RWPE2 (cell line): ENCODE measurements around the gene CYP2J2.
"Not testable (repeated sequence)": the region's sequence is repeated elsewhere in the genome, so short reads cannot be mapped to it uniquely, and the experiment has no call there.

ENCODE experiments used
- ATAC-seq: fragments of 200-7000 bp; cut with Tn5 transposase; 3 replicates; pipeline ENCODE4 v1.9.1; 2021; ENCODE audit warnings: low read depth
- DNase-seq: peaks from one replicate; pipeline ENCODE4 v3.0.0-alpha.2; 2020; ENCODE audit warnings: low spot score
- H3K27ac ChIP-seq: fragments of 450-650 bp; 2 replicates; pipeline ENCODE4 v1.5.1; 2017; ENCODE audit warnings: mild to moderate bottlenecking; ENCODE audit not compliant: poor library complexity, severe bottlenecking
- H3K27me3 ChIP-seq: fragments of 250-450 bp; sonication (Bioruptor Pico); 2 replicates; pipeline ENCODE4 v1.5.1; 2021; ENCODE audit warnings: mild to moderate bottlenecking, moderate library complexity; ENCODE audit not compliant: insufficient read depth, poor library complexity, severe bottlenecking
- H3K36me3 ChIP-seq: fragments of 250-450 bp; sonication (Bioruptor Pico); 2 replicates; pipeline ENCODE4 v1.5.1; 2020; ENCODE audit warnings: low read depth, mild to moderate bottlenecking, moderate library complexity
- H3K4me1 ChIP-seq: fragments of 250-450 bp; sonication (Bioruptor Pico); 2 replicates; pipeline ENCODE4 v1.5.1; 2021; ENCODE audit warnings: mild to moderate bottlenecking, moderate library complexity; ENCODE audit not compliant: insufficient read depth, poor library complexity, severe bottlenecking
- H3K4me3 ChIP-seq: fragments of 250-450 bp; sonication (Bioruptor Pico); 2 replicates; pipeline ENCODE4 v1.5.1; 2021; ENCODE audit warnings: mild to moderate bottlenecking, moderate library complexity; ENCODE audit not compliant: severe bottlenecking
- H3K9me3 ChIP-seq: fragments of 250-450 bp; sonication (Bioruptor Pico); 2 replicates; pipeline ENCODE4 v1.5.1; 2021; ENCODE audit warnings: mild to moderate bottlenecking, moderate library complexity; ENCODE audit not compliant: severe bottlenecking
- CTCF ChIP-seq: fragments of 450-650 bp; IDR thresholded peaks from one replicate; pipeline ENCODE4 v1.5.1; 2017; ENCODE audit warnings: mild to moderate bottlenecking, moderate library complexity; ENCODE audit not compliant: poor library complexity, severe bottlenecking

Gene CYP2J2

GRCh38 chr1:59871746-59872145 is 54.8 kb downstream of the CYP2J2 start:
- Histone ChIP-seq H3K9me3 (no peaks in the 10 kb centered on the region), H3K4me1 (no peaks in the 10 kb centered on the region), H3K36me3 (peaks cover 47% of the 10 kb centered on the region), H3K27me3 (no peaks in the 10 kb centered on the region), H3K4me3 (no peak overlapping the region), H3K27ac (no peak overlapping the region)
- no peak for ATAC-seq
- no peak for DNase-seq
- no peak for TF ChIP-seq CTCF

GRCh38 chr1:59866462-59866861 is 60.1 kb downstream of the CYP2J2 start:
- ATAC-seq (no peak), DNase-seq (no peak)
- H3K36me3 ChIP-seq: peaks cover 45% of the 10 kb centered on the region

GRCh38 chr1:59857679-59858354 is 68.8 kb downstream of the CYP2J2 start:
- Histone ChIP-seq H3K4me3 (no peak overlapping the region), H3K9me3 (no peaks in the 10 kb centered on the region), H3K4me1 (no peaks in the 10 kb centered on the region), H3K27ac (no peak overlapping the region), H3K27me3 (no peaks in the 10 kb centered on the region), H3K36me3 (peaks cover 26% of the 10 kb centered on the region)
- DNase-seq (no peak), ATAC-seq (no peak)
- no peak for TF ChIP-seq CTCF

More at GRCh38 chr1:59866462-59866861, 60.1 kb downstream of the CYP2J2 start:
- no peaks in the 10 kb centered on the region for H3K9me3 ChIP-seq
- no peaks in the 10 kb centered on the region for H3K27me3 ChIP-seq
- TF ChIP-seq CTCF: no peak
- H3K27ac ChIP-seq: no peak overlapping the region
- H3K4me1 ChIP-seq: no peaks in the 10 kb centered on the region
- H3K4me3 ChIP-seq: no peak overlapping the region

GRCh38 chr1:59856725-59857338 is 69.7 kb downstream of the CYP2J2 start:
- DNase-seq (no peak), ATAC-seq (peak; percentile 36; the same call in 2 of the 3 replicates)
- Histone ChIP-seq H3K36me3 (peaks cover 25% of the 10 kb centered on the region), H3K27ac (no peak overlapping the region), H3K9me3 (no peaks in the 10 kb centered on the region), H3K27me3 (no peaks in the 10 kb centered on the region), H3K4me3 (no peak overlapping the region), H3K4me1 (no peaks in the 10 kb centered on the region)
- no peak for TF ChIP-seq CTCF

- not testable (repeated sequence) for H3K27ac ChIP-seq, ATAC-seq, H3K9me3 ChIP-seq, H3K27me3 ChIP-seq, DNase-seq, H3K4me3 ChIP-seq, H3K4me1 ChIP-seq
- peaks cover 21% of the 10 kb centered on the region for H3K36me3 ChIP-seq
Observed at GRCh38 chr1:59855297-59855696, 71.3 kb downstream of the CYP2J2 start.
